Thoracic aorta (tissue), 2 donors: ENCODE data around the gene ZDHHC14. TPM values are rescaled to one million over a fixed set of nuclear protein-coding genes. Genes with fewer than 3 reads are reported as not detected.

Experiments used
- ATAC-seq: fragments of 150-250 bp; one replicate; pipeline ENCODE4 v1.8.0; 2017; ENCODE audit warnings: low read depth; ENCODE audit not compliant: insufficient number of reproducible peaks, low FRiP score
- DNase-seq: peaks from one replicate; pipeline ENCODE4 v3.0.0-alpha.2; 2020; ENCODE audit warnings: low spot score
- H3K27ac ChIP-seq, 2 donors: fragments of 200-600 bp; sonication (generic); 1 replicate in 1 of 2; 2 replicates in 1 of 2; pipeline ENCODE4 v1.5.1; 2016; ENCODE audit warnings: mild to moderate bottlenecking in 2 of 2, moderate library complexity in 2 of 2
- H3K27me3 ChIP-seq: fragments of 200-600 bp; sonication (generic); replicated peaks from 2 replicates; pipeline ENCODE4 v1.6.0; 2016; ENCODE audit warnings: mild to moderate bottlenecking; ENCODE audit not compliant: insufficient read depth
- H3K36me3 ChIP-seq: fragments of 200-600 bp; sonication (generic); one replicate; pipeline ENCODE4 v1.5.1; 2016
- H3K4me1 ChIP-seq, 2 donors: fragments of 200-600 bp; sonication (generic); 1 replicate in 1 of 2; 2 replicates in 1 of 2; pipeline versions ENCODE4 v1.5.1 to v1.6.0; 2016; ENCODE audit warnings: low read depth in 2 of 2, mild to moderate bottlenecking in 1 of 2; ENCODE audit not compliant: control insufficient read depth in 1 of 2
- H3K4me3 ChIP-seq: fragments of 200-600 bp; sonication (generic); 2 replicates; pipeline ENCODE4 v1.5.1; 2016; ENCODE audit warnings: mild to moderate bottlenecking
- H3K9me3 ChIP-seq: fragments of 200-600 bp; sonication (generic); 2 replicates; pipeline ENCODE4 v1.5.1; 2016
- CTCF ChIP-seq: fragments of 200-600 bp; sonication (generic); IDR thresholded peaks from one replicate; pipeline ENCODE4 v1.5.1; 2019; ENCODE audit warnings: antibody characterized with exemption
- total RNA-seq, 2 donors: library from RNA; depleted of rRNA; stranded (reverse); fragments of >200 nt; gene quantifications; one replicate each; pipeline versions ENCODE4 v1.1.0 to v1.2.3, GENCODE V29; 2016

The ZDHHC14 gene
- total RNA-seq, 2 donors from 2014 or later = 20.0 to 31.1 TPM

DNA sequence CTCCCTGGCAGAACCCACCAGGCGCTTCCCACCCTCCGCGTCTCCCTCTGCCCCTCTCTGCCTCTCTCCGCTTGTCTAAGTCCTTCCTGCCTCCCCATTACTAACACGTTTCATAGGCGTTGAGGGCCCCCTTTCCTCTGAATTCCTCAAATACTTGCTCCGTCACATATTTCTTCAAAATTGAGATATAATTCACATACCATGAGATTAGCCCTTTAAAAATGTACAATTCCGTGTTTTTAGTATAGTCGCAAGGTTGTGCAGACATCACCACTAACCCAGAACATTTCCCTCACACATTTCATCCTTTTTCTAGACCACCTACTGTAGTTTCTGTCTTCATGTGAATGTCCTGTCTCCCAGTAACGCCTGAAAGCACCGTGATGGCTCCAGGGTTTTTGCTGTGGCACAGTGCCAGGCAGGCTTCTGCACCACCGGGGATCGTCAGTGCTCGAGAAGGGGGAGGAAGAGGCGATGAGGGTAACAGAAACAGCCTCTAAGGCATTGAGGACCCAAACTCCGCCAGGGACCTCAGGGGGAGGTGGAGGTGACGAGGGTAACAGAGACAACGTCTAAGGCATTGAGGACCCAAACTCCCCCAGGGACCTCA lies 300.2 kb downstream of the ZDHHC14 start:
- Histone ChIP-seq H3K9me3 (no peaks in the 10 kb centered on the region), H3K27me3 (no peaks in the 10 kb centered on the region), H3K27ac (no peak overlapping the region), H3K4me1 (peaks cover 0 to 2% of the 10 kb centered on the region in 2 donors), H3K36me3 (no peaks in the 10 kb centered on the region), H3K4me3 (no peak overlapping the region)
- DNase-seq (no peak), ATAC-seq (no peak)
- no peak for TF ChIP-seq CTCF

DNA sequence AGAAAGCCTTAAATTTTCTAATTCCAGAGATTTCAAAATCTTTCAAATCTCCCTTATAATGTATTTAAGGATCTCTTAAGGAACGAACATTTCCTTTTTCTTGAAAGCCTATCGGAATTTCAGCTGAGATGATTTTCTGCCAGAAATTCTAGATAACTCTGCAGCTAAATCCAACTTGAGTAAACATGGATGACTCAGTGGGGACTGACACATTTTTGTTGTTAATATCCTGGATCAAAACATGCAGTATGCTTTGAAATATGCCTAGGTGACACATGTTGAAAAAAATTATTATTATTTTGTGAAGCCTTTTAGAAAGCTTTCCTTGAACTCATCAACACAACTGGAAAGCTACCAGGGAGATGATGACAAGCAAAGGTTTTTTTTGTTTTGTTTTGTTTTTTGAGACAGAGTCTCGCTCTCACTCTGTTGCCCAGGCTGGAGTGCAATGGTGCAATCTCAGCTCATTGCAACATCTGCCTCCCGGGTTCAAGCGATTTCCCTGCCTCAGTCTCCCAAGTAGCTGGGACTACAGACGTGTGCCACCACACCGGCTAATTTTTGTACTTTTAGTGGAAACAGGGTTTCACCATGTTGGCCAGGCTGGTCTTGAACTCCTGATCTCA lies 302.0 kb downstream of the ZDHHC14 start:
- H3K27ac ChIP-seq = no peak overlapping the region
- H3K4me3 ChIP-seq = no peak overlapping the region
- DNase-seq = no peak
- H3K36me3 ChIP-seq = no peaks in the 10 kb centered on the region
- no peaks in the 10 kb centered on the region for H3K9me3 ChIP-seq
- ATAC-seq = no peak
- H3K4me1 ChIP-seq = no peaks in the 10 kb centered on the region
- TF ChIP-seq CTCF = no peak
- no peaks in the 10 kb centered on the region for H3K27me3 ChIP-seq

DNA sequence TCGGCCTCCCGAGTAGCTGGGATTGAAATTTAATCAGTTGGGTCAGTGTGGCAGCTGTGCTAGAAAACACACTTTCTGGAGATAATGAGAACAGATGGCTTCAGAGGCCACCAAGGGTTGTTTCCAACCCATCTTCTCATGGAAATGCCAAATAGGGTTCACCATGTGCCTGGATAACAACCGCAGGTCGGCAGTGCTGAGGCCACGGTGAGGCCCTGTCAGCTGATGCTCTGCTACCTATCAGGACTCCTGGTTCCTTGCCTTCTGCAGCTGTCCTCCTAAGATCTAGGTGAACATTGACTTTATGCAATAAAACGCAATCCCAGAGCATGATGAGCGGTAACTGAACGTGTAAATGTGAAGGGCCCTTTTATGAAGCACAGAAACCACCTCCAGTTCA lies 302.7 kb downstream of the ZDHHC14 start:
- Histone ChIP-seq H3K27ac (no peak overlapping the region), H3K9me3 (no peaks in the 10 kb centered on the region), H3K36me3 (no peaks in the 10 kb centered on the region), H3K4me3 (no peak overlapping the region), H3K27me3 (no peaks in the 10 kb centered on the region), H3K4me1 (no peaks in the 10 kb centered on the region)
- no peak for DNase-seq
- ATAC-seq = no peak
- no peak for TF ChIP-seq CTCF

DNA sequence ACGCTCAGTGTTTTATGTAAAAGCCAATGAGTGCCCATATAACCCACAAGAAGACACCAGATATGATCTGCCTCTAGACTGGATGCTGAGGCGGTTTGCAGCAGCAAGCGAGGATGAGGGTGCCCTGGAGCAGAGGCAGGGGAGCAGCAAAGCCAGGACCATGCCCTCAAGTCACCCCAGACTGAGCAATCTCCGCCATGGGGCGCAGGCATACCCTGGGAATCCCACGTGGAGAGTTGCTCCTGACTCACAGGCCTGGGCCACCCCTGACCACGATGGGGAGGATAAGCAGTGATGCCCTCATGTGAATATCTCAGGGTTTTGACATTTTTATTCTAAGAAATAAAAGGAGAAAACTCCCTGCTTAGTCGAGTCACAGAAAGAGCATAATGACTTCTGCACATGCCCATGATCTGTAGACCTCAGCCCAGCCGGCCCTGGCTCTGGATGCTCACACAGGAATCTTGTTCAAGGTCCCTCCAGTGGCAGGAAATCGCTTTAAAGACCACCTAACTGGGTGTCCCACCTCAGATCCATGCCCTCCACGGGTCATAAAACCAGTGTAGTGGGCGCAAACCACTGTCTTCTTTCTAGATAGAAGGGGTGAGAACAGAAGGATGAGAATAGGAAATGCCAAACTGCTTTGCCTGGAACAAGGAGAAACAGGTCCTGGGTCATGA lies 303.8 kb downstream of the ZDHHC14 start:
- H3K9me3 ChIP-seq = no peaks in the 10 kb centered on the region
- no peak overlapping the region for H3K4me3 ChIP-seq
- no peaks in the 10 kb centered on the region for H3K27me3 ChIP-seq
- DNase-seq (no peak), ATAC-seq (no peak)
- H3K27ac ChIP-seq = no peak overlapping the region
- TF ChIP-seq CTCF = no peak
- H3K4me1 ChIP-seq = no peaks in the 10 kb centered on the region
- H3K36me3 ChIP-seq = no peaks in the 10 kb centered on the region

GRCh38 chr6:157685596-157686280 lies 304.7 kb downstream of the ZDHHC14 start:
- Histone ChIP-seq H3K4me1 (no peaks in the 10 kb centered on the region), H3K9me3 (no peaks in the 10 kb centered on the region), H3K4me3 (no peak overlapping the region), H3K36me3 (no peaks in the 10 kb centered on the region), H3K27me3 (no peaks in the 10 kb centered on the region), H3K27ac (no peak overlapping the region)
- no peak for TF ChIP-seq CTCF
- no peak for DNase-seq
- no peak for ATAC-seq
